NT2/D1 (cell line): ENCODE measurements around the gene GPR63.

Source experiments
- SUZ12 ChIP-seq: IDR thresholded peaks from 2 replicates; pipeline ENCODE4 v1.6.1; 2011; ENCODE audit not compliant: insufficient read length, insufficient read depth; ENCODE audit errors: extremely low read depth
- ZNF274 ChIP-seq: IDR thresholded peaks from 2 replicates; pipeline ENCODE4 v1.6.1; 2011; ENCODE audit warnings: mild to moderate bottlenecking, low read depth, low read length

DNA sequence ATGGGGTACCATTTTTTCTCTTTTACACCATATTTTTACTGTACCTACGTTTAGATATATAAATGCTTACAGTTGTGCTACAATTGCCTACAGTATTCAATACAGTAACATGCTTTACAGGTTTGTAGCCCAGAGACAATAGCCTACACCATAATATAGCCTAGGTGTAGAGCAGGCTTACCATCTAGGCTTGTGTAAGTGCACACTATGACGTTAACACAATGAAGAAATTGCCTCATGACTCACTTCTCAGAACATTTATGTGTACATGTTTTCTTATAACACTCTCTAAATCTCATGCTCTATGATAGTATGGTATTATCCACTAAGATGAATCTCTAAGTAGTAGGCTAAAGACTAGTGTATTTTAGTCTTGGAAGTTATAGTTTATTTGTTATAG is 13.5 kb downstream of the GPR63 start:
- TF ChIP-seq ZNF274 (no peak), SUZ12 (no peak)
